ENCODE results near the gene FOXN1. TPM values are rescaled to one million over a fixed set of nuclear protein-coding genes. Genes with fewer than 3 reads are reported as not detected.

The FOXN1 gene
- total RNA-seq, 1 donor from 2014 or later, result not detected

DNA sequence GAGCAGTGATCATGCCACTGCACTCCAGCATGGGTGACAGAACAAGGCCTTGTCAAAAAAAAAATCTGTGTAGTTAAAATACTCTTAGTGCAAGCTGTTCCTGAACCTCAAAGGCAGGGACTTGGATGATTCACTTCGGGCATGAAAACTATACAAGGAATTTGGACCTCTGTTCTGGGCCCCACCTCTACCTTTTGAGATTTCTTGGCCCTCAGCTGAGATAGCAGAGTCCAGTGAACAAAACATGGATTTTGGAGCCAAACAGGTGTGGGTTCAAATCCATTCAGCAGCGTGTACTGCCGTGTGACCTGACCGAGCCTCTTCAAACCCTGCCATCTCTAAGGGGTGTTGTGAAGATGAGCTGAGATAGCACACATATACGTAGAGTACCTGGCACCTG lies 25.9 kb upstream of the FOXN1 start:
- H3K4me3 ChIP-seq (ENCODE audit: low read depth, low read length), result no peak overlapping the region
- TF ChIP-seq, protein P1, sequence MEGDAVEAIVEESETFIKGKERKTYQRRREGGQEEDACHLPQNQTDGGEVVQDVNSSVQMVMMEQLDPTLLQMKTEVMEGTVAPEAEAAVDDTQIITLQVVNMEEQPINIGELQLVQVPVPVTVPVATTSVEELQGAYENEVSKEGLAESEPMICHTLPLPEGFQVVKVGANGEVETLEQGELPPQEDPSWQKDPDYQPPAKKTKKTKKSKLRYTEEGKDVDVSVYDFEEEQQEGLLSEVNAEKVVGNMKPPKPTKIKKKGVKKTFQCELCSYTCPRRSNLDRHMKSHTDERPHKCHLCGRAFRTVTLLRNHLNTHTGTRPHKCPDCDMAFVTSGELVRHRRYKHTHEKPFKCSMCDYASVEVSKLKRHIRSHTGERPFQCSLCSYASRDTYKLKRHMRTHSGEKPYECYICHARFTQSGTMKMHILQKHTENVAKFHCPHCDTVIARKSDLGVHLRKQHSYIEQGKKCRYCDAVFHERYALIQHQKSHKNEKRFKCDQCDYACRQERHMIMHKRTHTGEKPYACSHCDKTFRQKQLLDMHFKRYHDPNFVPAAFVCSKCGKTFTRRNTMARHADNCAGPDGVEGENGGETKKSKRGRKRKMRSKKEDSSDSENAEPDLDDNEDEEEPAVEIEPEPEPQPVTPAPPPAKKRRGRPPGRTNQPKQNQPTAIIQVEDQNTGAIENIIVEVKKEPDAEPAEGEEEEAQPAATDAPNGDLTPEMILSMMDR (conservative IDR thresholded peaks at IDR 0.05; ENCODE audit: low read depth, low read length), result no peak
- DNase-seq (ENCODE audit: low read depth), result no peak

- no peak overlapping the region for H3K4me3 ChIP-seq (ENCODE audit: low read depth, low read length)
- TF ChIP-seq, protein P1 (conservative IDR thresholded peaks at IDR 0.05; ENCODE audit: low read depth, low read length), result no peak
- no peak for DNase-seq (ENCODE audit: low read depth)
These were observed 25.2 kb upstream of the FOXN1 start for GRCh38 chr17:28480799-28481571.

DNA sequence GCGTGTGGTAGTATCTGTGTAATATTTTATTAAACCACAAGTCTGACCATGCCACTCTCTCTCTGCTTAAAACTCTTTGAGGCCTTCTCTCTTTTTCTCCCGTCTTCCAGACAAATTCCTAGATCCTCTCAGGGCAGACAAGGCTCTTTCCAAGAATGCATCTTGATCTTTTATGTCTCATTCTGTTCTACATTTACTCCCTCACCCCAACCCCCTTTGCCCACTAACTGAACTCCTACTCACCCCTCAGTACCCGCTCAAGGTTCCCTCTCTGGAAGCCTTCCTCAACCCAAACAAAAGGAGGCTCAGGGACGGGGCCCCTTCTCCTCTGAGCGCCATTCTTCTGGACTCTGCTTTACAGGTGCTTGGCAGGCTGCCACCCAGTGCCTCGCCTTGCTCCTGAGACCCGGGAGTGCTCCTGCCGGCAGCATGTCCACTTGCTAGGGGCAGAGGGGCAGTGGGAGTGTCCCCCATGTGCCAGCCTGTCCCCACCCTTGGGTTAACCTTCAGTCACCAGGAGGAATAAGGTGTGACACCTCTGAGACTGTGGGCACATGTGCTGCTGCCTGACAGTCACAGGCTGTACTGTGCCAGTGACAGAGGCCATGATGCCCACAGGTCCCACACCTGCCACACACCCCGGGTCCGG lies 23.5 kb upstream of the FOXN1 start:
- no peak for DNase-seq (ENCODE audit: low read depth)
- no peak overlapping the region for H3K4me3 ChIP-seq (ENCODE audit: low read depth, low read length)
- TF ChIP-seq, protein P1 (conservative IDR thresholded peaks at IDR 0.05; ENCODE audit: low read depth, low read length), result no peak

DNA sequence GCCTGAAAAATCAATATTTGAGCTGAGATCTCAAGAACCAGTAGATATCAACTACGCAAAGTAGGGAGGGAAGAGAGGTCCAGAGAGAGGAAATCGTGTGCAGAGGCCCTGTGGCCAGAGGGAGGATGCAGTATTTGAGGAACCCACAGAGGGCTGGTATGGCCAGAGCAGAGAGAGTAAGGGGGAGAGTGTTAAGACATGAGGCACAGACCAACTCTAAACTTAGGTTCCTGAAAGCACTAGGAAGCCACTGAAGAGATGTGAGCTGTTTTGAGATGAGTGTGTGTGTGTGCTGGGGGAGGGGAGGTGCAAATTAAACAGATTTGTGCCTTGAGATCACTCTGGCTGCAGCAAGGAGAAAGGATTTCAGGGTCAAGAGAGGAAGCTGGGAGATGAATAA lies 21.9 kb upstream of the FOXN1 start:
- TF ChIP-seq, protein P1 (conservative IDR thresholded peaks at IDR 0.05; ENCODE audit: low read depth, low read length), result no peak
- H3K4me3 ChIP-seq (ENCODE audit: low read depth, low read length), result no peak overlapping the region
- no peak for DNase-seq (ENCODE audit: low read depth)

DNA sequence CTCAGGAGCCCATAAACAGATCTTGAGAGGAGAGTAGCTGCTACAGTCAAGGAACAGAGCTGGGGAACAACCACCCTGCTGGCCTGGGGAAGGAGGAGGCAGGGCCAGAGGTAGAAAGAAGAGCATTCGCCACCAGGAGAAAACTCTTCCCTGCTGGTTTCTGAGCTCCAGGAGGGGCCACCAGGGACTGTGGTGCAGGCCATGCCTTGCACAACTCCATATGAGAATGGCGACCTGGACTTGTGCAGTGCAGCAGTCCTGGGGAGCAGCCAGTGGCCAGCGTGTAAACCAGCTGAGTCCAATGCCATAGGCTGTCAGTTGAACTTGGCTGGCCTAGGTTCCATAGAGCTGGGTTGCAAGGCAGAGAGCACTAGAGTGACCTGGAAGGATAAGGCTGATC lies 21.1 kb upstream of the FOXN1 start:
- TF ChIP-seq, protein P1 (conservative IDR thresholded peaks at IDR 0.05; ENCODE audit: low read depth, low read length), result no peak
- no peak overlapping the region for H3K4me3 ChIP-seq (ENCODE audit: low read depth, low read length)
- no peak for DNase-seq (ENCODE audit: low read depth)

GRCh38 chr17:28487881-28488532 lies 18.1 kb upstream of the FOXN1 start:
- no peak for DNase-seq (ENCODE audit: low read depth)
- H3K4me3 ChIP-seq (ENCODE audit: low read depth, low read length), result no peak overlapping the region
- TF ChIP-seq, protein P1 (conservative IDR thresholded peaks at IDR 0.05; ENCODE audit: low read depth, low read length), result no peak
